Peyer's patch (tissue), 4 donors: ENCODE data around the gene TCP10L.

Source experiments
- POLR2A ChIP-seq, 2 donors: fragments of 450-650 bp; IDR thresholded peaks; one replicate each; pipeline ENCODE4 v1.5.1; 2017; ENCODE audit warnings: antibody characterized with exemption in 2 of 2, mild to moderate bottlenecking in 2 of 2, moderate library complexity in 2 of 2
- TF ChIP-seq, protein P1 (sequence below), 6 experiments: fragments of 450-650 bp in 4 of 6; fragments of 200-600 bp in 2 of 6; sonication (generic) in 1 of 6; IDR thresholded peaks; one replicate each; pipeline ENCODE4 v1.5.1; 2017 to 2019; ENCODE audit warnings: antibody characterized with exemption in 6 of 6, mild to moderate bottlenecking in 3 of 6, moderate library complexity in 1 of 6

GRCh38 chr21:32534113-32534512 lies 51.2 kb downstream of the TCP10L start:
- TF ChIP-seq, protein P1, sequence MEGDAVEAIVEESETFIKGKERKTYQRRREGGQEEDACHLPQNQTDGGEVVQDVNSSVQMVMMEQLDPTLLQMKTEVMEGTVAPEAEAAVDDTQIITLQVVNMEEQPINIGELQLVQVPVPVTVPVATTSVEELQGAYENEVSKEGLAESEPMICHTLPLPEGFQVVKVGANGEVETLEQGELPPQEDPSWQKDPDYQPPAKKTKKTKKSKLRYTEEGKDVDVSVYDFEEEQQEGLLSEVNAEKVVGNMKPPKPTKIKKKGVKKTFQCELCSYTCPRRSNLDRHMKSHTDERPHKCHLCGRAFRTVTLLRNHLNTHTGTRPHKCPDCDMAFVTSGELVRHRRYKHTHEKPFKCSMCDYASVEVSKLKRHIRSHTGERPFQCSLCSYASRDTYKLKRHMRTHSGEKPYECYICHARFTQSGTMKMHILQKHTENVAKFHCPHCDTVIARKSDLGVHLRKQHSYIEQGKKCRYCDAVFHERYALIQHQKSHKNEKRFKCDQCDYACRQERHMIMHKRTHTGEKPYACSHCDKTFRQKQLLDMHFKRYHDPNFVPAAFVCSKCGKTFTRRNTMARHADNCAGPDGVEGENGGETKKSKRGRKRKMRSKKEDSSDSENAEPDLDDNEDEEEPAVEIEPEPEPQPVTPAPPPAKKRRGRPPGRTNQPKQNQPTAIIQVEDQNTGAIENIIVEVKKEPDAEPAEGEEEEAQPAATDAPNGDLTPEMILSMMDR (IDR thresholded peaks at IDR 0.05): no peak
- TF ChIP-seq POLR2A (IDR thresholded peaks at IDR 0.05): no peak
